Mammary epithelial cell (primary cell): ENCODE measurements around the gene ZSWIM1.

Source experiments
- EZH2 ChIP-seq: IDR thresholded peaks from 2 replicates; pipeline ENCODE4 v1.6.1; 2012; ENCODE audit warnings: low read length, inconsistent platforms, borderline replicate concordance
- TF ChIP-seq, protein P1 (sequence below), 2 donors: IDR thresholded peaks in 1 of 2; conservative IDR thresholded peaks in 1 of 2; 2 replicates each; pipeline ENCODE4 v1.5.1; 2011 to 2012; ENCODE audit warnings: inconsistent platforms in 2 of 2, low read length in 2 of 2, mild to moderate bottlenecking in 2 of 2, control low read depth in 1 of 2, low read depth in 1 of 2; ENCODE audit not compliant: insufficient read depth in 1 of 2; ENCODE audit errors: extremely low read depth in 1 of 2

DNA sequence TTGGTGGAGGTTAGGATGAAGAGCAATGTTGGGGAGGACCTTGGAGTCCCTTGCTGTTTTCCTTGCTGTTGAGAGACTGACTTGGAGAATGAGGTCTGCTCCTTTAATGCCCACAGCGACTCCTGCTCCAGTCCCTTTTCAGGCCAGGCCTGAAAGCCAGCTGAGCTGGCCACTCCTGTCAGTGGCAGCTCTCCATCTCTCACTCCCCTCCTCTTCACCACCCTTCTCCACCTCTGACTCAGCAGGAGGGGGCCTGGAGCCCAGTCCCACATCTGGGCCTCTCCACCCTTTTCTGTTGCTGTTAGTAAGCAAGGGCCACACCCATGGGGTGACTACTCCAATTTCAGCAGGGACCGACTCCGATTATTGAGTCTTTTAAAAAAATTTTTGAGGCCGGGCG is 45.2 kb upstream of the ZSWIM1 start:
- TF ChIP-seq, protein P1, sequence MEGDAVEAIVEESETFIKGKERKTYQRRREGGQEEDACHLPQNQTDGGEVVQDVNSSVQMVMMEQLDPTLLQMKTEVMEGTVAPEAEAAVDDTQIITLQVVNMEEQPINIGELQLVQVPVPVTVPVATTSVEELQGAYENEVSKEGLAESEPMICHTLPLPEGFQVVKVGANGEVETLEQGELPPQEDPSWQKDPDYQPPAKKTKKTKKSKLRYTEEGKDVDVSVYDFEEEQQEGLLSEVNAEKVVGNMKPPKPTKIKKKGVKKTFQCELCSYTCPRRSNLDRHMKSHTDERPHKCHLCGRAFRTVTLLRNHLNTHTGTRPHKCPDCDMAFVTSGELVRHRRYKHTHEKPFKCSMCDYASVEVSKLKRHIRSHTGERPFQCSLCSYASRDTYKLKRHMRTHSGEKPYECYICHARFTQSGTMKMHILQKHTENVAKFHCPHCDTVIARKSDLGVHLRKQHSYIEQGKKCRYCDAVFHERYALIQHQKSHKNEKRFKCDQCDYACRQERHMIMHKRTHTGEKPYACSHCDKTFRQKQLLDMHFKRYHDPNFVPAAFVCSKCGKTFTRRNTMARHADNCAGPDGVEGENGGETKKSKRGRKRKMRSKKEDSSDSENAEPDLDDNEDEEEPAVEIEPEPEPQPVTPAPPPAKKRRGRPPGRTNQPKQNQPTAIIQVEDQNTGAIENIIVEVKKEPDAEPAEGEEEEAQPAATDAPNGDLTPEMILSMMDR (conservative IDR thresholded peaks at IDR 0.05 in 1 of 2, IDR thresholded peaks at IDR 0.05 in 1 of 2; ENCODE audit: extremely low read depth in 1 of 2, insufficient read depth in 1 of 2, low read depth in 1 of 2, low read length in 2 of 2): no peak
- TF ChIP-seq EZH2: no peak
